Upper lobe of left lung (tissue), 6 donors: ENCODE results near the gene HECTD4. TPM values are rescaled to one million over a fixed set of nuclear protein-coding genes. Genes with fewer than 3 reads are reported as not detected.

Experiments used
- ATAC-seq, 2 donors: fragments of 200-7000 bp; cut with Tn5 transposase; one replicate each; pipeline ENCODE4 v1.9.1; 2022; ENCODE audit warnings: mild to moderate bottlenecking in 2 of 2, moderate library complexity in 2 of 2; ENCODE audit not compliant: low FRiP score in 2 of 2
- DNase-seq, 2 donors: peaks; one replicate each; pipeline ENCODE4 v3.0.0-alpha.2; 2019 to 2020
- H3K27ac ChIP-seq, 4 donors: fragments of 200-600 bp; sonication (generic); one replicate each; pipeline ENCODE4 v1.5.1; 2016 to 2019
- H3K27me3 ChIP-seq, 4 donors: fragments of 200-600 bp; sonication (generic); one replicate each; pipeline ENCODE4 v1.5.1; 2017 to 2019
- H3K36me3 ChIP-seq, 4 donors: fragments of 200-600 bp; sonication (generic); one replicate each; pipeline ENCODE4 v1.5.1; 2016 to 2019
- H3K4me1 ChIP-seq, 4 donors: fragments of 200-600 bp; sonication (generic); one replicate each; pipeline ENCODE4 v1.5.1; 2018 to 2019
- H3K4me3 ChIP-seq, 4 donors: fragments of 200-600 bp; sonication (generic); one replicate each; pipeline ENCODE4 v1.5.1; 2017 to 2019; ENCODE audit warnings: mild to moderate bottlenecking in 2 of 4, moderate library complexity in 1 of 4
- H3K9me3 ChIP-seq, 4 donors: fragments of 200-600 bp; sonication (generic); one replicate each; pipeline ENCODE4 v1.5.1; 2018 to 2019
- CTCF ChIP-seq, 6 experiments: fragments of 450-650 bp in 4 of 6; fragments of 200-600 bp in 2 of 6; sonication (generic) in 2 of 6; IDR thresholded peaks; one replicate each; pipeline ENCODE4 v1.5.1; 2016 to 2019; ENCODE audit warnings: antibody characterized with exemption in 6 of 6
- EP300 ChIP-seq, 4 donors: sonication (generic); formaldehyde crosslinking; IDR thresholded peaks; one replicate each; pipeline ENCODE4 v1.5.1; 2017; ENCODE audit warnings: antibody characterized with exemption in 4 of 4, control low read depth in 2 of 4
- POLR2A ChIP-seq, 4 donors: fragments of 450-650 bp; IDR thresholded peaks; one replicate each; pipeline ENCODE4 v1.5.1; 2016 to 2017; ENCODE audit warnings: antibody characterized with exemption in 4 of 4, mild to moderate bottlenecking in 2 of 4
- POLR2AphosphoS5 ChIP-seq, 2 donors: sonication (generic); formaldehyde crosslinking; IDR thresholded peaks; one replicate each; pipeline ENCODE4 v1.5.1; 2017; ENCODE audit warnings: antibody characterized with exemption in 2 of 2
- WGBS, 2 donors: methylation state at CpG; one replicate each; pipeline ENCODE4 v1.1.5; 2017 to 2018; 5-methylcytosine and 5-hydroxymethylcytosine counted together
- total RNA-seq, 6 donors: library from RNA; depleted of rRNA in 4 of 6; stranded (reverse); fragments of >200 nt in 4 of 6; gene quantifications; one replicate each; pipeline versions ENCODE4 v1.1.0 to v1.2.1, GENCODE V29; 2016 to 2021
- donor health status: DM: no; HTN: no; CAD: no; lungs with moderate emphysema.
- donor health status: DM: no; HTN: yes; CAD: no; lungs with severe emphysema.

HECTD4 gene
- total RNA-seq, 6 donors from 2014 or later = 34.1 to 196 (median 50.0) TPM

DNA sequence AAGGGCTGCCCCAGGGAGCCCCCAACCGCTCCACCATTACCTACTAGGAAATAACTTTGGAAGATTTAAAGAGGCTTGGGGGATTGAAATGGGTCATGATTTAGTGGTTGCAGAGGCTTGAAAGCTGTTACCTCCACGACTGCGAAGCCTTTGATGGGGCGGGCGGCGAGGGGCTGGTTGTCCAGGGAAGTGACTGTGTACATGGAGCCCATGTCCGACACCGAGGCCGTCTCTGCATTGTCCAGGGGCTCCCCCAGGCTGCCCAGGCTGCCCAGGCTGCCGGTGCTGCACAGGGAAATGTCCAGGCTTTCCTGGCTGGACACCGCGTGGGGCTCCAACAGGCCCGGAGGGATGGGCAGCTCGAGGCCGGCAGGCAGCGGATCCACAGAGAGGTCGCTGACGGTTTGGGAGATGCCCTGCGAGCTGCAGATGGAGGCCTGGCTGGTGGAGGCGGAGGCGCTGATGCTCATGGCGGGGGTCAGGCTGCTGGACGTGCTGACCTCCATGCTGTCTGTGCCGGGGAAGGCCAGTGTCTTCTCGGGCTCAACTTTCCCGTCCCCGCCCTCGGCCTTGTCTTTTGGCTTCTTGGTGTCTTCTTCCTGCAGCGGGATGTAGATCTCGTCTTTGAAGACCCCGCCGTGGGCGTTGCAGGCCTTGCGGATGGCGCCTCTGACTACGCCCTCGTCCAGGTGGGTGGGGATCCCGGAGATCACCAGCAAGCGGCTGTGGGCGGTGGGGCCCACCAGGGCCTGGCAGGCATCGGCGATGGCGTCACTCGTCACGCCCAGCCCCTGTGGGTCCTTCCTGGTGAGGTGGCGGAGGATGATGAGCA, 198.0 kb downstream of the HECTD4 start:
- peaks cover 5 to 77% (median 33%) of the 10 kb centered on the region in 4 donors for H3K36me3 ChIP-seq
- WGBS, 2 donors = 94 to 95% methylated on average over 46 of the region's 46 CpGs
- H3K27me3 ChIP-seq = no peaks in the 10 kb centered on the region

DNA sequence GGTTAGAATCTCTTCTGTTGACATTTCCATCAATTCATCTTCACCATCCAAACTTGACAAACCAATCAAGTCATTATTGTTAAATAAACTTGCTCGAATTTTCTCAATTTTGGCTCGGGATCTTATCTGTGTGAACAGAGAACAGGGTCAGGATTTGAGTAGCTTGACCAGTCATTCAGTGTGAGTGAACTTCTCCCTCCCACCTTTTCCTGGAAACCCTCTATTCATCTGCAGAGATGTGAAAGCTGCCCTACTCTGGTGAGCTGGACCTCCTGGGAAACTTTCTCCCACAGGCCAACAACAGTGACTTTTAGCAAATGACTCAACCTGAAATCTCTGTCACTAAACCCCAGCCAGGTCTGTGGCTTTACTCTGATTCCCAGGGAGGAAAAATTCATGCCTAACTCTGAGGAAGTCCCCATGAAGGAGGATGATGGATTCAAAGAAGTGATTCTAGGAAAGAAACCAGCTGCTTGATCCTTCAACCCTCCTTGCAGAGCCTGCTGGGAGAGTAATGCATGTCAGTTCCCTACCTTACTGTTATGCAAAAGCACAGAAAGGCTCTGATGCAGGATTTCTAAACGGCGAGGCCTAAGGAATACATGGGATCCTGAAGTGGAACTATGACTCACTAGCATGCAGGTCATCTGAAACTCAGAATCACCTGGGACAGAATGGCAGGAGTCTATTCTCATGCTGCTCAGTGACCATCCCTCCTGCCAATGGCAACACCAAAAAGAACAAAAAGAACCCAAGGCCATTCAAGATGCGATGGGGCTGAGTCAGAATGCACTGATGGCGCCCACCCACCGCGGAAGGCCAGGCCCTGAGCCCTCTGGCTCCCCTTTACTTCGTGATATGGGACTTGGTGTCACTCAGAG, 198.8 kb downstream of the HECTD4 start:
- peak overlapping the region in 1 of 4 donors; percentile 17 for H3K27ac ChIP-seq
- no peaks in the 10 kb centered on the region for H3K27me3 ChIP-seq
- H3K4me1 ChIP-seq = no peaks in the 10 kb centered on the region
- ATAC-seq = no peak
- no peaks in the 10 kb centered on the region for H3K9me3 ChIP-seq
- no peak for TF ChIP-seq CTCF (IDR thresholded peaks at IDR 0.05)
- no peak for TF ChIP-seq POLR2AphosphoS5 (IDR thresholded peaks at IDR 0.05)
- TF ChIP-seq POLR2A (IDR thresholded peaks at IDR 0.05) = no peak
- no peak for TF ChIP-seq EP300 (IDR thresholded peaks at IDR 0.05)
- H3K36me3 ChIP-seq = peaks cover 14 to 77% (median 35%) of the 10 kb centered on the region in 4 donors
- WGBS, 2 donors = 76 to 82% methylated on average over 9 of the region's 9 CpGs
- no peak overlapping the region for H3K4me3 ChIP-seq
- DNase-seq = peak in 1 of 2 donors; percentile 44

More for the DNA sequence above, 198.0 kb downstream of the HECTD4 start:
- Histone ChIP-seq H3K27ac (peak overlapping the region in 1 of 4 donors; percentile 17), H3K4me3 (no peak overlapping the region), H3K9me3 (no peaks in the 10 kb centered on the region), H3K4me1 (no peaks in the 10 kb centered on the region)
- DNase-seq (peak in 1 of 2 donors; percentile 79), ATAC-seq (peak in 1 of 2 donors; percentile 24)
- TF ChIP-seq EP300 (IDR thresholded peaks at IDR 0.05) (no peak), POLR2AphosphoS5 (IDR thresholded peaks at IDR 0.05) (no peak), POLR2A (IDR thresholded peaks at IDR 0.05) (no peak), CTCF (IDR thresholded peaks at IDR 0.05) (no peak)

DNA sequence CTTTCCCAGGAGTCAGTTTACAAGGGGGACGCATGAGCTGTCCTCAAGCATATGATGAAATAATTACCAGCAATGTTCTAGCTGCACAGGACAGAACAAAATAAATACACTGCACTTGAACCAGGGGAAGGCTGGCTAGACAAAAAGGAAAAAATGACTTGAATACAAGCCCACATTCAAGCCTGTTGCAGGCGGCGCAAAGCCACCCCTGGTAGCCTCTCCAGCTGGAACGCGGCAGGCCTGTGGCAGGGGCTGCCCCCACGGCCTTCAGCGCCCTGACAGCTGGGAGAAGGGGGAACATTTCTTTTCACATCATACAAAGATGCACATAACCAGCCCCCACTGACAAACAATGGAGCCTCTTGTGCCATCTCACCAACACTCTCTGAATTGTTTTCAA, 199.7 kb downstream of the HECTD4 start:
- Histone ChIP-seq H3K36me3 (peaks cover 17 to 81% (median 41%) of the 10 kb centered on the region in 4 donors), H3K9me3 (no peaks in the 10 kb centered on the region), H3K4me1 (no peaks in the 10 kb centered on the region), H3K4me3 (no peak overlapping the region), H3K27ac (peak overlapping the region in 1 of 4 donors; percentile 14), H3K27me3 (no peaks in the 10 kb centered on the region)
- WGBS, 2 donors = 75 to 87% methylated on average over 7 of the region's 7 CpGs
- DNase-seq = peak in 1 of 2 donors; percentile 79
- ATAC-seq = no peak
- TF ChIP-seq POLR2AphosphoS5 (IDR thresholded peaks at IDR 0.05) = peak; percentile 26 to 34
- no peak for TF ChIP-seq POLR2A (IDR thresholded peaks at IDR 0.05)

- ATAC-seq = no peak
Observed at GRCh38 chr12:112180422-112180821, 201.8 kb downstream of the HECTD4 start.

More at GRCh38 chr12:112180422-112180821, 201.8 kb downstream of the HECTD4 start:
- WGBS, 2 donors = 89 to 92% methylated on average over 4 of the region's 4 CpGs
- H3K27me3 ChIP-seq = no peaks in the 10 kb centered on the region
- no peaks in the 10 kb centered on the region for H3K9me3 ChIP-seq
- TF ChIP-seq POLR2A (IDR thresholded peaks at IDR 0.05) (no peak), POLR2AphosphoS5 (IDR thresholded peaks at IDR 0.05) (no peak), EP300 (IDR thresholded peaks at IDR 0.05) (no peak), CTCF (IDR thresholded peaks at IDR 0.05) (no peak)
- H3K36me3 ChIP-seq = peaks cover 21 to 88% (median 57%) of the 10 kb centered on the region in 4 donors
- no peaks in the 10 kb centered on the region for H3K4me1 ChIP-seq
- no peak overlapping the region for H3K4me3 ChIP-seq
- H3K27ac ChIP-seq = no peak overlapping the region
- DNase-seq = no peak
